ENCODE data around the gene SYP. TPM values are rescaled to one million over a fixed set of nuclear protein-coding genes. Genes with fewer than 3 reads are reported as not detected.

SYP gene
- total and polyA plus RNA-seq, 2 donors (not counting 1 experiment from before 2014, with no cell fraction given) = 1.2 to 1.6 TPM

GRCh38 chrX:49165901-49166881, 33.8 kb downstream of the SYP start:
- Histone ChIP-seq H2AFZ (ENCODE audit: insufficient read depth, low read depth, low read length, poor library complexity, severe bottlenecking) (peak overlapping the region; percentile 56), H3K4me1 (ENCODE audit: control insufficient read depth in 2 of 2, insufficient read depth in 2 of 2, low read length in 2 of 2) (peaks cover 9 to 45% of the 10 kb centered on the region in 2 donors), H3K27ac (ENCODE audit: low read length in 2 of 2) (peak overlapping the region; percentile 71 to 75), H4K20me1 (ENCODE audit: control insufficient read depth, insufficient read depth, low read length, poor library complexity, severe bottlenecking) (no peaks in the 10 kb centered on the region), H3K4me2 (replicated peaks; ENCODE audit: low read depth, low read length, poor library complexity, severe bottlenecking) (peak overlapping the region; percentile 87), H3K4me3 (ENCODE audit: control extremely low read depth in 1 of 5, extremely low read depth in 1 of 5, insufficient read depth in 1 of 5, low read depth in 2 of 5, low read length in 4 of 5) (peak overlapping the region; percentile 43 to 65 (median 50)), H3K36me3 (replicated peaks in 1 of 2; ENCODE audit: control extremely low read depth in 1 of 2, control insufficient read depth in 1 of 2, extremely low read depth in 1 of 2, insufficient read depth in 2 of 2, low read length in 1 of 2) (no peaks in the 10 kb centered on the region), H3K27me3 (replicated peaks in 1 of 4; ENCODE audit: control extremely low read depth in 1 of 4, control insufficient read depth in 3 of 4, insufficient read depth in 4 of 4, low read length in 3 of 4) (no peaks in the 10 kb centered on the region), H3K9me3 (ENCODE audit: control extremely low read depth in 1 of 3, control insufficient read depth in 2 of 3, insufficient read depth in 1 of 3, low read length in 2 of 3) (no peaks in the 10 kb centered on the region), H3K79me2 (ENCODE audit: control insufficient read depth, insufficient read depth, low read length) (no peaks in the 10 kb centered on the region), H3K9ac (ENCODE audit: low read length) (peak overlapping the region; percentile 65)
- TF ChIP-seq CTCF (IDR thresholded peaks at IDR 0.05) (no peak), EZH2 (IDR thresholded peaks at IDR 0.05; ENCODE audit: borderline replicate concordance, insufficient read depth, low read depth, low read length, poor library complexity, severe bottlenecking) (no peak)
- POLR2A ChIA-PET = interaction anchor here (1.0 to 2.6 kb wide), 5 partner anchors 10 to 229 kb away, joined by 3 to 12 read pairs (median 3); partner anchors contain the start of genes GPKOW and OTUD5
- peak; percentile 61 for ATAC-seq (ENCODE audit: low read depth)
- H3K4me1 Mint-ChIP-seq = peaks cover 31% of the 10 kb centered on the region
- peak; percentile 86 for DNase-seq
- H3K9me3 Mint-ChIP-seq (ENCODE audit: insufficient read depth) = no peaks in the 10 kb centered on the region
- CTCF ChIA-PET = interaction anchor here (0.6 to 2.2 kb wide), 14 partner anchors 10 to 756 kb away, joined by 3 to 13 read pairs (median 4); partner anchors contain the start of genes CCDC22, CLCN5 and TFE3
- intact Hi-C loops (cut with micrococcal nuclease) = loop anchor here (1.0 to 5.0 kb wide), 5 partner anchors 25 to 229 kb away; partner anchors contain the start of genes GPKOW, PPP1R3F and TFE3
- H3K27ac Mint-ChIP-seq = peak overlapping the region; percentile 92
- H3K27me3 Mint-ChIP-seq = no peaks in the 10 kb centered on the region
- 3% methylated on average over 40 of the region's 61 CpGs for WGBS (ENCODE audit: insufficient coverage)
- H3K4me3 Mint-ChIP-seq = peak overlapping the region; percentile 89

Measured in B cell (primary cell).